Pons (tissue), 1 donor: ENCODE measurements around the gene RIPOR3.
"Not testable (repeated sequence)": the region's sequence is repeated elsewhere in the genome, so short reads cannot be mapped to it uniquely, and the experiment has no call there.

Experiments
- DNase-seq: peaks from one replicate; pipeline ENCODE4 v3.0.0-alpha.2; 2016; ENCODE audit warnings: low spot score

The RIPOR3 gene

DNA sequence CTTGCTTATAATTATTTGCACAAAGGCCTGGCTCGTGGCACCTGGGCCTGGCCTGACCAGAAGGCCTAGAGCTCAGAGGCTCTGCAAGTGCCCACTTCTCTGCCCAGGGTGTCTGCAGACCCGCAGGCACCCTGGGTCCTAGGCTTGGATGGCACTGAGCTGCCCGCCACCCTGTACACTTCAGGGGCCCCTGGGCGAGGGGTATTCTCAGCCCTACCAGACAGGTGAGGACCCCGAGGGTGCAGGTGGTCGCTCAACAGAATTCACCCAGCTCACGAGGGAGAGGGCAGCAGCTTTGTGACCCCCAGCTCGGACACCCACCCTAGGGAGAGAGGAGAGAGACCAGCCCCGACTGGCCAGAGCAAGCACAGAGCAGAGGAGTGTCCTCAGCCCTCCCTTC lies 83.9 kb downstream of the RIPOR3 start:
- no peak for DNase-seq

DNA sequence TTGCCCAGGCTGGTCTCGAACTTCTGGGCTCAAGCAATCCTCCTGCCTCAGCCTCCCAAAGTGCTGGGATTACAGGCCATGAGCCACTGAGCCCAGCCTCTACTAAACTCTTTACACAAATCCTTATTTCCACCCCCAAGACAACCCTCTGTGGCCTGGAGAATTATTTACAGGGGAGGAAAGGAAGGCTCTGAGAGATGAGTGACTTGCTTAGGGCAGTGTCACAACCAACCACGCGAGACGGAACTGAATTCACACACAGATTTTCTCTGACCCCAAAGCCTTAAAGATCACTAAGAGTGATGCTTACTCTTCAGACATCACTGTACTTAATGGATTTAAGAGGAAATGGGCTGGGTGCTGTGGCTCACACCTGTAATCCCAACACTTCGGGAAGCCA lies 86.2 kb downstream of the RIPOR3 start:
- no peak for DNase-seq

DNA sequence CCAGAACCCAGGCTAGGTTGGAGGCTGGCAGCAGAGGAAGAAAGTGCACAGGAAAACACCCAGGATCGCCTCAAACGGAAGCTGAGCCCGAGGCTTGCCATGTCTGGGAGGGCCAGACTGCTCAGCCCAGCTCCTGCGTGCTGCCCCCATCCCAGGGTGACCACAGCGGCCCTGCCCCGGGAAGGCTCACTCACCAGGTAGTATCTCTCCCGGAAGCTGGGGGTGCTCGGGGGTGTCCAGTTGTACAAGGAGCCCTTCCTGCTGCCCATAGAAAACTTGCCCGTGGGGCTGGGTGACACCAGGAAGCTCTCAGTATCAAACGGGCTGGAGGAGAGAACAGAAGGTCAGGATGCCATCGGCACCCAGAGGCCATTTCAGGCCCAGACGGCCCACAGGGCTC lies 86.9 kb downstream of the RIPOR3 start:
- DNase-seq = no peak

DNA sequence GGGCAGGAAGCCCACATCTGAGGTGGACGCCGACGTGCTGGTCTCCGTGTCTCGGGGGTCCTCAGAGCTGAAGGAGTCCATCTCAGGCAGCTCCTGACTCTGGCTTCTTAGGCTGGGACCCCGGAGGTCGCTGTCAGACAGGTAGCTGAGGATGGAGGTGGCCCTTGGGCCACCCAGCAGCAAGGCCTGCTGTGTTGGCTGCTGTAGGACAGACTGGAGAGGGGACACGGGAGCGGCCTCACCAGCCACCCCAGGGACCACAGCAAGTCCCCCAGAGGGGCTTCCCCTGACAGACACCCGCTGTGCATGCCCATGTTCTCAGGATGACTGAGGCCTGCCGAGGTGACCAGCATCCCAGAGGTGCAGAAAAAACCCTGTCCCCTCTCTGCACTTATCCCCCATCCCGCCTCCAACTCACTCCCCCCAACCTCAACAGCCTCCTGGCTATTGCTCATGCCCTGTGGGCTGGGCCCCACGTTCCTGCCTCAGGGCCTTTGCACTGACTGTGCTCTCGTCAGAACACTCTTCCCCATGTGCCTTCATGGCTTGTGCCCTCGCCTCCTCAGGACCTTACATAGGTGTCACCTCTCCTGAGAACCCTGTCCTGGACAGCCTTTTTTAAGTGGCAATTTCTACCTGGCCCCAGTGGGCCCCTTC lies 88.8 kb downstream of the RIPOR3 start:
- DNase-seq = no peak

DNA sequence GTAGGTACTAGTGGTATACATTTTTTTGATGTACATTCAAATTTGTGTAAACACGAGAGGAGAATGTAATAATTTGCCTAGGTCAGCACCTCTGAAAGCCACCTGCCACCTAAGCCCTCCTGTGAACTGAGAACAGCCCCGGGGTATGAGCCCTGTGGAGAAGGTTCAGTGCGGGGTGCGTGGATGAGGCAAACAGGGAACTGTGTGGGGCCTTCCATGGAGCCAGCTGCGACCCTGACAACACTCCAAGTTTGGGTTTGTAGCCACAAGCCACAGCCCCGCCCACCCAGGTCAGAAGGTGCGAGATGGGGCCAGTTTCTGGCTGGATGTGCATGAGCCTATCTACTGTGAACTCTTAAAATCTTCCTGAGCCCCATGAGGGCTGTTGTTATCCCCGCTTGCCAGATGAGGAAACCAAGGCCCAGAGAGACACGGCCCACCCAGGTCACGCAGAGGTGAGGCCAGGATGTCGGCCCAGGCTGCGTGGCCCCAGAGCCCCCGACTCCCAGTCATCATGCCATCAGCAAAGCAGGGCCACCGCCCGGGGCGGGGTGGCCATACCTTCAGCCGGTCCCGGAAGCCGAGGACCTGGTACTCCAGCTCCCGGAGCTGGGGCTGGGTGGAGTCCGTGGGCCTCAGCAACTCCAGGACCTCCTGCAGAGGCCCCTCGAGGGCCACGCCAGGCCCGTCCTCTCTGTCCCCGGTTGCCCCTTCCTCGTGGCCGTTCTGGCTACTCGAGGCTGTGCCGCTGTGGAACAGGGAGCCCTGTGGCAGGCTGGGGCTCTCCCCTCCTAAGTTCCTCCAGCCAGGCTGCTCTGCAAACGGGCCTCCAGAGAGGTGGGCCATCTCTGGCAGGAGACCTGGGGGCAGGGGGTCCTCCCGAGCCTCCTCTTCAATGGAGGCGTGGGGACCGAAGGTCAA lies 89.6 kb downstream of the RIPOR3 start:
- DNase-seq = no peak

DNA sequence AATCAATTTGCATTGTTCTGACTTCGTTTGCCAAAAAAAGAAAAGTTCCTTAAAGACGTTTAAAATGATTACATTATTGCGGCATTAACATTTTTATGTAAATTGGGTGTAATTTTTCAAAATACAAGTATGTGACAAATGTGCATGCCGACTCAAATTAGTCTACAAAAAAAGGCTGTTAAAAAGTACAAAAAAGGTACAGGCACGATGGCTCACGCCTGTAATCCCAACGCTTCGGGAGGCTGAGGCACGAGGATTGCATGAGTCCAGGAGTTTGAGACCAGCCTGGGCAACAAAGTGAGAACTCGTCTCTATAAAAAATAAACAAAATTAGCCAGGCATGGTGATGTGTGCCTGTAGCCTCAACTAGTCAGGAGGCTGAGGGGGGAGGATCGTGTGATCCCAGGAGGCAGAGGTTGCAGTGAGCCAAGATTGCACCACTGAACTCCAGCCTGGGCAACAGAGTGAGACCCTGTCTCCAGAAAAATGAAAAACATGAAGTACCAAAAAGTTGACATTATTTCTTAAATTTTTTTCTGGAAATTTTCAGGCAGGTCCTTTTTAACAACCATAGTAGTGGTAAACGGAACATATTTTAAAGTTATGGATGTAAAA lies 91.0 kb downstream of the RIPOR3 start:
- DNase-seq = no peak

DNA sequence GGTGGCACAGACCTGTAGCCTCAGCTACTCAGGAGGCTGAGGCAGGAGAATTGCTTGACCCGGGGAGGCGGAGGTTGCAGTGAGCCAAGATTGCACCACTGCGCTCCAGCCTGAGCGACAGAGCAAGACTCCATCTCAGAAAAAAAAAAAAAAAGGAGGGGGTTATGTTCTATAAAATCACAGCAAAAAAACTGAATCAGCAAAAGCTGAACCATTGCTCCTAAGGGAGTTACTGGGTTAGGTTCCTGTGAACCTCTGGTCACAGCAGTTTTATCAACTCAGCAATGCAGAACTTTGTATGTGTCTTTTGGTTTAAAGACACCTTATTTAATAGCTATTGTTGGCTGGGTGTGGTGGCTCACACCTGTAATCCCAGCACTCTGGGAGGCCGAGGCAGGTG lies 92.6 kb downstream of the RIPOR3 start:
- not testable (repeated sequence) for DNase-seq

DNA sequence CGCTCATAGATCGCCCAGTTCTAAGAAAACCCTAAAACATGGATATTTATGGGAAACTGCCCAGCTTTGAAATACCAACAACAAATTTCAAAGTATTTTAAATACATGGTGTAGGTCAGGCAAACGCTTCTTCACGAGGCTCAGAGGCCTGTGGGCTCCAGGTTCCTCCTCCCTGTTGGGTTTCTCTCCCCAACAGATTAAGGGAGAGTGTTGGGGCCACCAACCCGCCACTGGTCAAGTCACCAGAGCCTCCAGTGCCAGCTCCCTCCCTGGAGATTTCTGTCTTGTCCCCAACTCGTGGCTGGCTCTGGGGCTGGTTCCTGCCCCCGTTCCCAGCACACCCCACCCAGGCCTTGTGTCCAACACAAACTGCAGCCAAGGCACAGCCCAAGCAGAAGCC lies 93.3 kb downstream of the RIPOR3 start:
- DNase-seq = no peak

DNA sequence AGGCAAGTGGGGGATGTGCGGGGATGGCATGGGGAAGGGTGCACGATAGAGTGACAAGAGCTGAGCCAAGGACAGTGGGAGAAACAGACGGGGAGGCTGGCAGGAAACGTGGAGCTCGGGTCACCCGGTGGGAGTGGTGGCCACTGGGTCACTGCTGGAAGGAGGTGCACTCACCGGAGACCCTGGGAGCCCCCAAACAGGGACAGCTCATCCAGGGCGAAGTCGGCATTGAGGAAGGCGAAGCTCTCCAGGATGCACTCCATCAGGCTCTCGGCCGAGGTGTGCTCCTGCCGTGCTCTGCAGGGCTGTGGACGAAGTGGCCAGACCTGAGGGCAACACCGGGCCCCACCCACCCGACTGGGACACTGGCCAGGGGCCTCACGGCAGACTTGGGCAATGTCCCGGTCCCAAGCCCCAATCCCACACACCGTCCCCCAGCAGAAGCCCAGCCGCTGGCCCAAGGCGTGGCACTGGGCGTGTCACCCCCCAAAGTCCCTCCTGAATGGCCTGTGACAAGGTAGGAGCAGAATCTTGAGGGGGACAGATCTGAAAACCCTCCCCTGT lies 93.9 kb downstream of the RIPOR3 start:
- DNase-seq = no peak

DNA sequence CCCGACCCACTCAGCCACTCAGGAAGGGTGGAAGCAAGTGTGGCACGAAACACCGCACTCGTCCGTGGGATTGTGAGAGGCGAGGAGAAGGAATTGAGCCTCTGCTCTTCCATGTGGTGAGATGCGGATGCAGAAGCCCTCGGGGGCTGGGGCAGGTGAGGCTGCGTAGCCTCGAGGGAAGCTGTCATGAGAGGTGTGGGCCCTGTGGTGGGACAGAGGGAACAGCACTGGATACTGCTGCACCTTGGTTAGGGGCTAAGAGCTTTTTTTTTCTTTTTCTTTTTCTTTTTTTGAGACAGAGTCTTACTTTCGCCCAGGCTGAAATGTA lies 94.7 kb downstream of the RIPOR3 start:
- DNase-seq = no peak

DNA sequence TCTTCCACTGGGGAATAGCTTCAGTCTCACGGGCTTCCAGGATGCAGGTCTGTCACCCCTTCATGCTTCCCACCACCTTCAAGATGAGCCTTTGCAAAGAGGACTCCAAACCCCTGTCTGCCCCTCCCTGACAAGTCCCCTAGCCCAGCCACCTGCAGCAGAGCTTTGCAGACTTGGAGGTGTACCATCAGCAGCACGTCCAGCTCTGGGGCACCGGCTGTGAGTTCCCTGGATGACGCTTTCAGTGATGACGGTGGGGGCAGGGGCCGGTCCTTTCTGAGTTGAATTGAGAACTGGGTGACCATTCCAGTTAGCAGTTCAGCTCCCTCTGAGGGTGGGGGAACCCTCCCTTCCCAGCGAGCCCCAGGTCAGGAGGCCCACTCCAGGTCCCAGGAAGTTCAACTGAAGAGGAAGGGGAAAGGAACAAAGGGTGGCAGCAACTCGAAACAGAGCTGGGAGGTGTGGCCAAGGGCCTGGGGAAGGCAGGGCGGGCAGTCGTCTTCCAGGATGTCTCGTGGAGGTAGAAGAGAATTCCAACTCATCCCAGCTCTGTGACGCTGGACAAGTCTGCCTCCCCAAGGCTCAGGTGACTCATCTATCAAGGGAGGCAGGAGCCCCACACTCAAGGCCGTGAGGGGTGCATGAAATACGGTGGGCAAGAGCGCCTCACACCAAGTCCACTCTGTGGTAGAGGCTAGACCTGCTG lies 95.2 kb downstream of the RIPOR3 start:
- DNase-seq = no peak

DNA sequence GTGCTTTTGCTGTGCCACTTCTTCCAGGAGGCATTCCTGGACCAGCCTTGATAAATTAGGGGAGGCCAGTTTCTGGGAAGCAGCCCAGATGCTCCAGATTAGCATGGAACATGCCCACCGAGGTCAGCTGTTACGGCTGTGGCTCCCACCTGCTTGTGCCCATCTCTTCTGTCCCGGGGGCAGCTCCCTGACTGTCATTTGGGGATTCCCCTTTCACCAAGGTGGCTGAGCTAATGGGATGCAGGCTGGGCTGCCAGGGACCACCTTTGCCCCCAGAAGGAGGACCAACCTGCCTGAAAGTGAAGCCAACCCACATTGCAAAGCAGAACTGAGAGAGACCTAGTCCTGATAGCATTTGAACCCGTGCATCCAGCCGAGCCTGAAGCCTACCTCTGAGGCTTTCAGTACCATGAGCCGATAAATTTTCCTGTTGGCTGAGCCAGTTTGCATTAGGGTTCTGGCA lies 95.9 kb downstream of the RIPOR3 start:
- DNase-seq = no peak

DNA sequence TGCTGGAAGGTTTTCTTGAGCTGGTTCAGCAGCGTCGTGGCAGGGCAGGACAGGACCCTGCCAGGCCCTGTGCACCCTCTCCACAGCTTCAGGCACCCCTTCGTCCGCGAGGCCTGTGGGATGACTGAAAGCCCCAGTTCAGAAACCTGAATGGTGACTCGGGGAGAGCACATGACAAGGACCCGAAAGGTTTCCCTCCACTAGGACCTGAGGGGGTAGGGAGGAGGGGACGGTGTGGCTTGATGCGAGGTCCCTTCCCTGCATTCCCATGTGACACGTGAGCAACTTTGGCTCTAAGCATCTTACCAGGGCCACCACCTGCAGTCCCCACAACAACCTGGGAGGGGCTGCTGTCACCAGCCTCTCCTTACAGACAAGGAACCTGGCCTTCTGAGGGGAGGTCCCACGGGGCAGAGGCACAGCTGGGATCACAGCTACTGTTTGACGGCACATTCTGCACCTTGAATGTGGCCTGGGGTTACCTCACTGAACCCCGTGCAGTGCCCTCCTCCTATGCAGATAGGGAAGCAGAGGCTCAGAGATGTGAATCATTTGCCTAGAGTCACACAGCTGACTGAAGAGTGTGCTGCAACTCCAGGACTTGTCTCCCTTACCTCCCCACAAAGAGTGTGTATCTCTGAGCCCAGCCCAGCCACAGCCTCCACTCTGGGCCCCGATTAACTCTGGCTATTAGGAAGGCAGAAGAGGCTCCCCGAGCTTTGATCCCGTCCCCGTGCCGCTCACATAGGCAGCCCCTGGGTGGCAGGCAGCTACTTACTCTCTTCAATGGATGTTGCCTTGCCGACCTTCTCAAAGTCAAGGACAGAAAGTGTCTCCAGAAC lies 96.5 kb downstream of the RIPOR3 start:
- DNase-seq = no peak

DNA sequence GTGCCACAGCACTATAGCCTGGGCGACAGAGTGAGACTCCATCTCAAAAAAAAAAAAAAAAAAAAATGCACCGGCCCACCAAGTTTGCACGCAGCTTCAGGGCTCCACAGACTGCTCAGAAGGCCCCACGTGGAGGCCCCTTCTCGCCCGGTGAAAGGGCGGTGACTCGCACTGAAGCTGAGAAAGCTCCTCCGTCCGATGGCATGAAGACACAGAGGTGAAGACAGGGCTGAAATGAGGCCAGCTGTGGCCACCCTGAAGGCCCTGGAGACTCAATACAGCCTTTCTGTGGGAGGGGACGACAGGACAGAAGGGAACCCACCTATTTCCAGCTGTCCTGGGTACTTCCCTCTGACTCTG lies 97.1 kb downstream of the RIPOR3 start:
- no peak for DNase-seq

DNA sequence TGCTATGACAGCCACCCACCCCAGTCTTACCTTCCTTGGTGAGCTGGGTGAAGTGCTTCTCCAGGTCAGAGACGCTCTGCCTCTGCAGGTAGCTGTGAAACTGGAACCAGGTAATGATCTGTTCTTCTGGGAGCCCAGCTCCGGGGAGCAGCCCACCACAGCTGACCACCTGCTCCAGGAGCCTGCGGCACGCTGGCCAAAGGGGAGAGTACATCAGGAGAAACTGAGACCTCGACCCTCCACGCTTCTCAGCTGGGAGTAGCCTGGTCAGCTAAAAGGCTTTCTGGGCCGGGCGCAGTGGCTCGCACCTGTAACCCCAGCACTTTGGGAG lies 98.4 kb downstream of the RIPOR3 start:
- no peak for DNase-seq

DNA sequence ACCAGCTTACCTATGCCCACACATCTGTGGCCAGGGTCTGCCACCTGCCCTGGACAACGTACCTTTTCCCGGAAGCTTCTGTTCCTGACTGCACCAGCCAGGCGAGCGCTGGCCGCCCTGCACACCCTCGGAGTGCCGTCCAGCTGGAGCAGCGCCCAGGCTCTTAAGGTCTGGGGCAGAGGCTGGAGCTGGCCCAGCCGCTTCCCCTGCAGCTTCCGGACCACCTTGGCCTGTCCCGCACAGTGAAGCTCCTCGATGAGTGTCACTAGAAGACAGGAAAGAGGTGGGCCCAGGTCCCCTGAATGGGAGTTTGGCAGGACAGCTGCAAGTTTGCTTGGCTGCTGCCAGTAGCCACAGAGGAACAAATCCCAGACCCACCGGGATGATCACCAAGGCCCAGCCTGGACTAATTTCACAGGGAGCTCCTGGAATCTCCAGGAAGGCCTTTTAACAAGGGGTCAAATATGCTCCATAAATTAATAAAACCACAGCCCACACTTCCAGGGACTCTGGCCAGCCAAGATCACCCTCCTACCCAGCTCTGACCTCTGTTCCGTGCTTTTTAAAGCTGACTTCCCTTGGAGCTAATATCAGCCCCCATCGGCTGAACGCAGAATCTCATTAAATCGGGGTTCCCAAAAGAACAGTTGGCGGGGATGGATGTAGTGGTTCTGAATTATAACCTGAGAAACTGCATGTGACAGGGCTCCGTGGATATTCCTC lies 98.9 kb downstream of the RIPOR3 start:
- DNase-seq = no peak

DNA sequence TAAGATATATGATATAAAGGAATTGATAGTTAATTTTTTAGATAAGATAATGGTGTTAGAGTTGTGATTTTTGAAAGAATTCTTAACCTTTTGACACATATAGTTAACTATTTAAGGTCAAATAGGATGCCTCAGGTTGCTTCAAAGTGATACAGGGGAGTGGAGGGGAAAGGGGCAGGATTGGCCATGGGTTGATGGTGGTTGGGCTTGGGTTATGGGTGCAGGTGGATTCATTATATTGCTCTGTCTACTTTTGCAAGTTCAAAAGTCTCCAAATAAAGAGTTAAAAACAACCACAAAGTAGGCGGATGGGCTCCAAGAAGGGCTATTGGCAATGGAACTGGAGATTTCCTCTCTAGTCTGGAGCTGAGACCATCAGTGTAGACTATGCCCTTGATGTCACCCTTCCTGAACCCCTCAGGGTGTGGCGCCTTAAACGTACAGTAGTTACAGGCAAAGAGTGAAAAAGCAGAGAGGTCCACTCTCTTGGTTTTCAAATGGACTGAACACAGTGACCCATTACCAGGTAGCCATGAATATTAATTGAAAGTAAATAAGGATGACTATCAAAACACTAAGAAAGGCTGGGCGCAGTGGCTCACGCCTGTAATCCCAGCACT lies 100.0 kb downstream of the RIPOR3 start:
- no peak for DNase-seq

DNA sequence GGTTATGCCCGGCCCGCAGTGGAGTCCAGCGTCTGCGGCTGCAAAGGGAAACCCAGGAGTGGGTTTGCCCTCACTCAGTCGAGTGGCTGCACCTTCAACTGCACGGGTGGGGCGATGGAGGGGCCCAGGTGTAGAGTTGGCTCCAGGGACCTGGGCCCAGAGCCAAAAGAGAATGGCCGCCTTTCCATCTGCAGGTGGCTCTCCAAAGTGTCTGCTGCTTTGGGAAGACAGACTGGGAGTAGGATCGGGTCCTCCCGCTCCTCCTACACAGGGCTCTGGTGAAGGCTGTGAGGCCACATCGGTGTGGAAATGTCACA lies 101.0 kb downstream of the RIPOR3 start:
- DNase-seq = no peak

DNA sequence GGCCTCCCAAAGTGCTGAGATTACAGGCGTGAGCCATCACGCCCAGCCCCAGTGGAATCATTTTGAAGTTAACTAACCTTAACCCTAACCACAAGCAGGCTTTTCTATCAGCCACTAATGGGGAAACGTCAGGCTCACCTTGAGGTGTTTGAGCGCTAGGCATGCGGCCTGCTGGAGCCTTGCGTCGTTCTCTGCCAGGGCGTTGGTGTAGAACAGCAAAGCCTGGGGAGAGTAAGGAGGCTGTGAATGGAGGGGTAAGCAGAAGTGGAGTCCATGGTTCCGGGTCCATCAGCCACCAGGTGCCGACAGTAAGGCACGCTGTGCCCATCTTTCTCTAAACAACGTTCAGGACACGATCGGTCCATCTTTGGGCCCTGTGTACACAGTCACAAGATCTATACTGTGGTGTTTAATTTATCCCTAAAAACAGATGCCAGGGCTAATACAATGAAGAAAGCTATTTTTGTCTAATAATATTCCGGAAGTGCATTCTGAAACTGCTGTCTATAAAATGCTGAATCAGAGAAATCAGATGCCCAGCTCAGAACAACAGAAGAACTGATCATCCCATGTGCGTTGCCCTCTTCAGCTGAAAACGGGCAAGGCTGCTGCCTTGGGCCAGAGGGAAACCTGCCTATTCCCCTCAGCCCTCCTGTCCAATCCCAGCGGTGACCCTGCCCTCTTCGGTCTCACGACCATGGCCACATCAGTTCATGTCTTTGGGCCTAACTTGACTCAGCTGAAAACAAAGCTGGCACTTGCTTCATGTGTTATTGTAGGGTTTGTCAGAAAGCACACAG lies 101.6 kb downstream of the RIPOR3 start:
- DNase-seq = no peak
